ENCODE data around the gene ATIC.

DNA sequence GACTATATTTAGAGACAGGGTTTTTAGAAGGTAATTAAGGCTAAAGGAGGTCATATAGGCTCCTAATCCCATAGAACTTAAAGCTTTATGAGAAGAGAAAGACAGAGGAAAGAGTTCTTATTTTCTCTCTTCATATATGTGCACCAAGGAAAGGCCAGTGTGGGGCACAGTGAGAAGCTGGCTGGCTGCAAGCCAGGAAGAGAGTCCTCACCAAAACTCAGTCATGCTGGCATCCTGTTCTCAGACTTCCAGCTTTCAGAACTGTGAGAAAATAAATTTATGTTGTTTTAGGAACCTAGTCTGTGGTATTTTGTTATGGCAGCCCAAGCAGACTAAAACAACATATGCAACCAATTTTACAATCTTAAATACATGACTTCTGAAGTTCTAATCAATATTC, 31.5 kb upstream of the ATIC start:
- TF ChIP-seq, protein P1, sequence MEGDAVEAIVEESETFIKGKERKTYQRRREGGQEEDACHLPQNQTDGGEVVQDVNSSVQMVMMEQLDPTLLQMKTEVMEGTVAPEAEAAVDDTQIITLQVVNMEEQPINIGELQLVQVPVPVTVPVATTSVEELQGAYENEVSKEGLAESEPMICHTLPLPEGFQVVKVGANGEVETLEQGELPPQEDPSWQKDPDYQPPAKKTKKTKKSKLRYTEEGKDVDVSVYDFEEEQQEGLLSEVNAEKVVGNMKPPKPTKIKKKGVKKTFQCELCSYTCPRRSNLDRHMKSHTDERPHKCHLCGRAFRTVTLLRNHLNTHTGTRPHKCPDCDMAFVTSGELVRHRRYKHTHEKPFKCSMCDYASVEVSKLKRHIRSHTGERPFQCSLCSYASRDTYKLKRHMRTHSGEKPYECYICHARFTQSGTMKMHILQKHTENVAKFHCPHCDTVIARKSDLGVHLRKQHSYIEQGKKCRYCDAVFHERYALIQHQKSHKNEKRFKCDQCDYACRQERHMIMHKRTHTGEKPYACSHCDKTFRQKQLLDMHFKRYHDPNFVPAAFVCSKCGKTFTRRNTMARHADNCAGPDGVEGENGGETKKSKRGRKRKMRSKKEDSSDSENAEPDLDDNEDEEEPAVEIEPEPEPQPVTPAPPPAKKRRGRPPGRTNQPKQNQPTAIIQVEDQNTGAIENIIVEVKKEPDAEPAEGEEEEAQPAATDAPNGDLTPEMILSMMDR (conservative IDR thresholded peaks at IDR 0.05 in 1 of 2, IDR thresholded peaks at IDR 0.05 in 1 of 2; ENCODE audit: low read depth in 1 of 2, low read length in 2 of 2) = no peak
- TF ChIP-seq EZH2 (IDR thresholded peaks at IDR 0.05; ENCODE audit: low read length, missing control alignments) = no peak
